GM18951 (cell line): ENCODE data around the gene AXIN1.

Source experiments
- POLR2A ChIP-seq: IDR thresholded peaks from 4 replicates; pipeline ENCODE4 v1.6.1; 2011; ENCODE audit warnings: mild to moderate bottlenecking; ENCODE audit not compliant: insufficient read length, insufficient read depth; ENCODE audit errors: extremely low read depth
- in situ Hi-C: fragments of 300-500 bp; cut with MboI; formaldehyde crosslinking; loops from one replicate; pipeline ENCODE4 v1.12.0; 2022; ENCODE audit warnings: low sequenced_read_pairs, mixed read lengths, inconsistent platforms; ENCODE audit not compliant: unreplicated experiment

AXIN1 gene

DNA sequence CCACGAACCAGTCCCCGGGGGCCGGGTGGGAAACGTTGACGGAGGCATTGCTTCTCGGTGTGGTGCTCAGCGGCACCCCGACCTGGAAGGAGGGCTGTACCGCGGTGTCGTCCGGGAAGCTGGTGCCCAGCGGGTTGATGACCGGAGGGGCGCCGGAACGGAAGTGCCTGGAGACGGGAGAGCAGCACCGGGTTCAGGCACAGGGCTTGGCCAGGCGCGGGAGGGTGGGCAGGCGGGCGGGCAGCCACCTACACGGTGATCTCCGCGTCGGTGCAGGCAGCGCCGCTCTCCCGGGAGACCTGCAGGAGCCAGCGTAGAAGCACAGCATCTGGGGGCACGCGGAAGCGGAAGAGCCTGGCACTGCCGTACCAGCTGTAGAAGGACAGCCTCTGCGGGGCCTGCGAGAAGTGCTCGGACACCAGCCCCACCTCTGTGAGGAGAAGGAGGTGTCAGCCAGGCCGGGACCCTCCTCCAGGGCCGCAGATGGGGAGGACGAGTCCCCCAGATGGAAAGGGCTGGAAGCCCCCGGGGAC lies 25.0 kb upstream of the AXIN1 start:
- TF ChIP-seq POLR2A = no peak
- in situ Hi-C loops = no loop called here

DNA sequence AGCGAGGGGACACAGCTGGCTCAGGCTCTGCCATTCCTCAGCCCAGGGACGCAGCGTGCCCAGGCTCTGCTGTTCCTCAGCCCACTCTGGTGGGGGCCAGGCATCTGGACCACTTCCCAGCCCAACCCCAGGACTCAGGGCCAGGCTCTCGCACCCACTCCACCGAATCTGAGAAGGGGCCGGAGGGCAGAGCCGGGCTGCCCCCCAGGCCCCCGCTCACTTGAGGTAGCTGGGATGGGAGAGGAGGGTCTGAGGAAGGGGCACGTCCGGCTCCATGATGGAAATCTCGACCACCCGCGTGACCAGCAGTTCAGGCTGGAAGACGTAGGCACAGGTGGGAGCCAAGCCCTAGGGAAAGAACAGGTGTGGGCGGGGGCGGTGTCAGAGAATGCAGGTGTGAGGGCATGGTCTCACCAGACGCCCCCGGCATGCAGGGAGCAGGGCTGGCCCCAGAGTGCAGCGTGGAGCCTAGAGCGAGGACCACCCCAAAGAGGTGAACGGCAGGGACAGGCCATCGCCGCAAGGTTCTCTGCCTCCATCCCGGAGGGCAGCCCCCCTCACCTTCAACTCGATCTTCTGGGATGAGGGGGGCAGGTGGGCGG lies 24.4 kb upstream of the AXIN1 start:
- TF ChIP-seq POLR2A = no peak
- in situ Hi-C loops = no loop called here

- no peak for TF ChIP-seq POLR2A
Observed at GRCh38 chr16:375927-376816, 23.6 kb upstream of the AXIN1 start.

DNA sequence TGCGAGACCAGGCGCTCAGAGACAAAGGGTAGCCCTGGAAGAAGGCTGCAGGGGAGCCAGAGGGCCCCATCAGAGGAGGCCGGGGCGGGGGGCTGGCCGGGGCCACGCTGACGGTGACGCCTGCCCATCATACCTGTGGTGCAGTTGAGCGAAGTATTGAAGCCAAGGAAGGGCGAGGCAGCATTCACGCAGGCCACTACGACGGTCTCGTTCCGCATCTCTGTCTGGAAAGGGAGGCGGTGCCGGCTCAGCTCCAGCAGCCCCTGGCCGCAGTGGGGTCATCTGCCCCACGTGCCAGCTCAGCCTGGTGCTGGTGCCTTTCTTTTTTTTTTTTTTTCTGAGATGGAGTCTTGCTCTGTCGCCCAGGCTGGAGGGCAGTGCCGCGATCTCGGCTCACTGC lies 22.7 kb upstream of the AXIN1 start:
- TF ChIP-seq POLR2A = no peak
- in situ Hi-C loops = no loop called here

More at GRCh38 chr16:375927-376816, 23.6 kb upstream of the AXIN1 start:
- in situ Hi-C loops = no loop called here

DNA sequence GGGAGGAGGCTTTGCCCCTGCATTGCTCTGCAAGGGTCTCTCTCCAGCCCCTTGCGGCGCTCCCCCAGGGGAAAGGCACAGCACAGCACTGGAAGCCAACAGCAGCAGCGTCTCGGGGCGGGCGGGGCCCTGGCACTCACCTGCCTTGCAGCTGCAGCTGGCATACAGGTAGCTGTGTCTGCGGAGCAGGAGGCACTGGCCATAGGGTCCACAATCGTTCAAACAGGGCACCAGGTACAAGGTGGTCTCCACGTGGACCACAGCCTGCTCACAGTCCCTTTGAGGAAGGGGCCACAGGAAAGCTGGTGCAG lies 22.0 kb upstream of the AXIN1 start:
- no peak for TF ChIP-seq POLR2A
- in situ Hi-C loops = no loop called here

DNA sequence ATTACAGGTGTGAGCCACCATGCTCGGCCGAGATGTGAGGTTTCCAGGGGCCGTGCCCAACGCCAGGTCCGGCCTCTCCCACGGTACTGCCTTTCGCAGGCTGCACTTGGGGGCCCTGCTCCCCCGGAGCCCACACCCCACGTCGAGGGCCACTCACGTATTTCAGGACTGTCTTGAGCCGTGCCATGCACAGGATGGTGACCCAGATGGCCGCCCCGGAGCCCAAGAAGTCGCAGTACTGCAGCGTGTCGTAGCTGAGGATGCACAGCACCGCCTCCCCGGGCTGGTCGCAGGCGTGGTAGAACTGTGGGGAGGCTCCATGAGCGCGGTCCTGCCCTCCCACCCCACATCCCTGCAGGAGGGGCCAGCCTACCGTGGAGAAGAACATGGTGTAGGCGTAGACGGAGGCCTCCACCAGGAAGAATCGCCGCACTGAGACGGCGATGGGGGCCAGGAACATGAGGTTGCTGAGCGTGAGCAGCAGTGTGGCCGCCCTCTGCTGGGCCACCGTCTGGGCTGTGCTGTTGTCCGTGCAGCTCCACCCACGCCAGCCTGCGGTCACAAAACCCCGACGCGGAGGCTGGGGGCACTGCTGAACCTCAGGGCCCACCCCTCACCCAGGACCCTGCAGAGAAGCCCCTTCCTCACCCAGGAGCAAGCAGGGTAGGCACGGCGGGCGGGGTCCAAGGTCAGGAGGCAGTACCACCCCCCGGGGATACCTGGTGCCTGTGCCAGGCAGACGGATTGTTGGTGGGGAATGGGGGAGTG lies 21.5 kb upstream of the AXIN1 start:
- in situ Hi-C loops = no loop called here
- TF ChIP-seq POLR2A = no peak

GRCh38 chr16:373020-373598 lies 20.6 kb upstream of the AXIN1 start:
- TF ChIP-seq POLR2A = no peak
- in situ Hi-C loops = no loop called here

- in situ Hi-C loops = no loop called here
- no peak for TF ChIP-seq POLR2A
Observed at GRCh38 chr16:372302-372983, 19.9 kb upstream of the AXIN1 start.

DNA sequence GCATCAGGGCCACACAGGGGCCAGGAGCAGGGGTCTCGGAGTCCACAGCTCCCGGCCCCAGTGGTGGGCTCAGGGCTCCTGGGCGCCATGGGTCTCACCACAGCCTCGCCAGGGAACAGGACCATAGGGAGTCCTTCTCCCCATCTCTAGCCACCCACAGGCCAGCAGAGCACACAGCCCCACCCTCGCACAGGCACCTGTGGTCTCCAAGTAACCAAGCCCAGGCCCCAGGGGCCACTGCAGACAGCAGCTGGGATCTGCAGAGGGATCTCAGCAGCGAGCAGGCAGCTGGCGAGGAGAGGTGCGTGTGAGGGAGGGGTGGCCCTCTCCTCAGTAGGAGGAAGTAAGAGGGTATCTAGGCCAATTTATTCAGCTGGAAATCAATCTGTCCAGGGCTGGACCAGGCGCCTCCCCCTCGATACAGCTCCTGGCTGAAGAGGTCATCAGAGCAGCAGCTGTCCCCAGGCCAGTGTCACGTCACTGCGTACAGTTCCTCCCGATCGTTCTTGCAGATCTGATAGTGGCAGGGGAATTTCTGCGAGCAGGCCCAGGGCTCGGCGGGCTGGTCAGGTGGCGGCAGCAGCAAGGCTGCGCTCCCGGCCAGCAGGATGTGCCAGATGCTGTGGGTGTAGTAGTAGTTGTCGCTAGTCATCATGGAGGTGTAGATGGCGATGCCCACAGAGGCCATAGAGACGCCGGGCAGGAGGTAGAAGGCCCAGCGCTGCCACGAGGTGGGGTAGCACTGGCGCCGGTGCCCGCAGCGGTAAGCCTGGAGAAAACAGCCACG lies 19.2 kb upstream of the AXIN1 start:
- TF ChIP-seq POLR2A = no peak
- in situ Hi-C loops = no loop called here

GRCh38 chr16:370979-371514 lies 18.5 kb upstream of the AXIN1 start:
- in situ Hi-C loops = no loop called here
- no peak for TF ChIP-seq POLR2A

DNA sequence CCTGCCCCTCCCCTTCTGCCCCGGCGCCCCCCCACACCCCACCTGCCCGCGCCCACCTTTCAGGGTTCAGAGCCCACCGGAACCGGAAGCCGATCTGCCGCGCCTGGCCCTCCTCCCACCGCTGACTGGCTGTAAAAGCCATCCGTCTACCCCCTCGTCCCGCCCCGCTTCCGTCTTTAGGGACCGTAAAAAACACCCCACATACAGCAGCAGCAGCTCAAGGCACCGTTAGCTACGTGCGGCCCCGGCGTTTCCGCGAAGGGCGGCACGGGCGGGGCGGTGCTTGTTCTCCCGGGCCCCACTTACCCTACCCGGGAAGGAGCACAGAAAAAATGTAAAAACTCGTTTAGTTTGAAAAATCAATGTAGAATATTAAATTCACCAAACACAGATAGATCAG lies 17.9 kb upstream of the AXIN1 start, which contains the start of gene MRPL28:
Gene MRPL28, minus strand, starts transcription at position 96 of the 400 bp plus-strand sequence. CDS start 320 bp downstream, outside the sequence.
- peak; percentile 67 for TF ChIP-seq POLR2A
- in situ Hi-C loops = no loop called here

DNA sequence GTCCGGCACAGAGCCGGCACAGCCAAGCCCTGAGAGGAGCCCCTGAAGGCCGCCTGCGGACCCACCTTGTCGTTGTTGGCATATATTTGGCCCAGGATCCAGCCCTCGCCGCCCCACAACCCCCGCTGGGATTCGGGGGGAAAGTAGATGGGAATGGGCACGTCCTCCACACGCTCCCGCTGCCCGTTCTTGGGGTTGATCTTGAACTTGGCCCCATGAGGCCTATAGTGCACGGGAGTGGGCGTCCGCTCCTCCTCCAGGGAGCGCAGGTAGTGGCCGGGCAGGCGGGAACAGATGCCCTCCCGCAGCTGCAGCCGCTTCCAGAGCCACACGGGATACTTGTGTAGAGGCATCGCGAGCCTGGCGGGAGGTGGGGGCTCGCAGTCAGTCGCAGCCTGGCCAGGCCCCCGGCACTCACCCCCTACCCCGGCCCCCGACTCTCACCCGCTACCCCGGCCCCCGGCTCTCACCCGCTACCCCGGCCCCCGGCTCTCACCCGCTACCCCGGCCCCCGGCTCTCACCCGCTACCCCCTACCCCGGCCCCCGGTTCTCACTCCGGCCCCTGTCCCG lies 17.4 kb upstream of the AXIN1 start:
- TF ChIP-seq POLR2A = no peak
- in situ Hi-C loops = no loop called here
